Spleen (tissue), 7 donors: Measurements from ENCODE around the gene MMS22L.

ENCODE experiments used
- CTCF ChIP-seq, 11 experiments: fragments of 200-600 bp in 7 of 11; fragments of 450-650 bp in 4 of 11; sonication (generic) in 4 of 11; IDR thresholded peaks in 8 of 11; conservative IDR thresholded peaks in 3 of 11; 1 replicate in 7 of 11; 2 replicates in 4 of 11; pipeline versions ENCODE4 v1.4.0 to v1.8.0; 2016 to 2021; ENCODE audit warnings: antibody characterized with exemption in 11 of 11, inconsistent platforms in 4 of 11, mild to moderate bottlenecking in 1 of 11
- POLR2A ChIP-seq, 3 donors: fragments of 450-650 bp; IDR thresholded peaks; one replicate each; pipeline ENCODE4 v1.5.1; 2017; ENCODE audit warnings: antibody characterized with exemption in 3 of 3, mild to moderate bottlenecking in 1 of 3
- POLR2AphosphoS5 ChIP-seq, 3 donors: sonication (generic); formaldehyde crosslinking; IDR thresholded peaks; one replicate each; pipeline ENCODE4 v1.5.1; 2017; ENCODE audit warnings: antibody characterized with exemption in 3 of 3
- donor health status: DM: no; HTN: no; CAD: no; lungs with moderate emphysema.
- donor health status: DM: no; HTN: no; CAD: no.
- donor health status: DM: no; HTN: no; CAD: no.

- TF ChIP-seq CTCF (IDR thresholded peaks at IDR 0.05 in 8 of 11, conservative IDR thresholded peaks at IDR 0.05 in 3 of 11) (no peak), POLR2A (IDR thresholded peaks at IDR 0.05) (no peak), POLR2AphosphoS5 (IDR thresholded peaks at IDR 0.05) (no peak)
Observed at GRCh38 chr6:97305414-97306066, 22.5 kb upstream of the MMS22L start.
